ENCODE measurements around the gene CERS1.

The CERS1 gene

DNA sequence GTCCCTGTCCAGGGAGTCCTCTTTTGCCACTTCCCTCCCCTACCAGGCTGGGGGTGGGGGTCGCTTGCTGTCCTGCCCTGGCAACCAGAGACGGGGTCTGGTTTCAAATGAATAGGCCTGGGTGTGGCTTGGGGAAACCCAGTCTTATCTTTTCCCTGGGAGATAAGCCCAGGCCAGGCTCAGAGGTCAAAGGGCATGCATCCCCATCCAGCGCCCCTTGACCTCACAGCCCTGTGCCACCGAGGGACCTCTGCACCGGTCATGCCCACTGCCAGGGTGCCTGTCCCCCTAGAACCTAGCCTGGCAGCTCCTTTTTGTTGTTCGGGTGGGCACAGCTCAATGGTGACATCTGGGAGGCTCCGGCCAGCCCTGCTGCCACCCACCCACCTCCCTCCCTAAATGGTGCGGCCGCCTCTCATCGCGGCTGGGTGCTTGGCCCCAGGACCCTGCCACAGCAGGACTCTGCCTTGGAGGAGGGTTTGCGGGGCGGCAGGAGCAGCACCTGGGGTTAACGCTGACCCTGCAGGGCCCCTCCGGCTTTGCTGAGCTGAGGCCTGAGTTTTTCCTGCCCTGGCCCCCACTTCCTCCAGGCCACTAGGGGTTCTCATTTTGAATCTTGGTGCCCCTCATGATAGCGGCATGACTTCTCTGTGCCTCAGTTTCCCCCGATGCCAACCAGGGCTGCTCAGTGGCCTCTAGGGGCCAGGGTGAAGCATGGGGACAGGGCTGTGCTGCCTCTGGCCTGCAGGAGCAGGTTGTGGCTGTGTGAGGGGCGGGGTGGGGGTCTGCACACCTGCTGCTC is 2.9 kb upstream of the CERS1 start:
- DNase-seq = no peak

DNA sequence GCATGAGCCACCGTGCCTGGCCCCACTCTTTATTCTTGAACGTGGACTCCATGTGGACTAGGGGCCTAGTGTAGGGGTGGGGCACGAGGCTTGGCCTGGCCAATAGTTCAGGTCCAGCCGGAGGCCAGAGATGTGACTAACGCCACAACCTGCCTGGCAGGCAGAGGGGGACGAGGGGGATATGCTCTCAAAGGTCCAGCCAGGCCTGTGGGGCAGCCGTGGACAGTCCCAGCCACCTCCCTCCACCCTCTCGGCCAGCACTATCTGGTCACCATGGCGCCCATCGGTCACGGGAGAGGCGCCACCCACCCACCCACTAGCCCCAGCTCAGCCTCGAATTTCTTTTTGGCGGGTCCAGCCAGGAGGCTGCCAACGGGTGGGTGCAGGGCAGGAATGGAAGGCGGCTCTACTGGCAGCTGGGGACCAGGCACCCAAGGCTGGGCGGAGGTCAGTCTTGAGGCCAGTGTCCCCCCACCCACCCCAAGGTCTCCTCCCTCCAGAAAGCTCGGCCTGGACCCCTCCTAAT is 2.2 kb upstream of the CERS1 start:
- no peak for DNase-seq

GRCh38 chr19:18897094-18898029 is 1.4 kb upstream of the CERS1 start:
- no peak for DNase-seq

DNA sequence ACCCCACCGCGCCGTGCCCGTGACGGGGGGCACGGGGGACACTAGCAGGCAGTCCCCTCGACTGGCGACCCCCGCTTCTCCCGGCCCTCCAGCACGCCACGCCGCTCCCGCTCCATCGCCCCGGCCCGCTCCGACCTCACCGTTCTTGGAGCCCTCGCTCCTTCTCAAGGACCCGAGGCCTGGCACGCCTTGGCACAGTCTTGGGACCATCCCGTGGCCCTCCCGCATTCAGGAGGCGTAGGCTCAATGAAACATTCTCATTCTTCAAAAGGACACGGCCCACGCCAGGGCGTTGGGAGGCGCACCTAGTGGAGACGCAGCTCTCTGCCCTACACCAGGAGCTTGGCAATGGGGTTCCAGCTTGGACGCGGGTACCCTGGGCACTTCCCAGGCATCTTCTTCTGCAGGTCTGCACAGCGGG is 473 bp upstream of the CERS1 start:
- DNase-seq = peak in 2 of 4 experiments; percentile 18 to 41

DNA sequence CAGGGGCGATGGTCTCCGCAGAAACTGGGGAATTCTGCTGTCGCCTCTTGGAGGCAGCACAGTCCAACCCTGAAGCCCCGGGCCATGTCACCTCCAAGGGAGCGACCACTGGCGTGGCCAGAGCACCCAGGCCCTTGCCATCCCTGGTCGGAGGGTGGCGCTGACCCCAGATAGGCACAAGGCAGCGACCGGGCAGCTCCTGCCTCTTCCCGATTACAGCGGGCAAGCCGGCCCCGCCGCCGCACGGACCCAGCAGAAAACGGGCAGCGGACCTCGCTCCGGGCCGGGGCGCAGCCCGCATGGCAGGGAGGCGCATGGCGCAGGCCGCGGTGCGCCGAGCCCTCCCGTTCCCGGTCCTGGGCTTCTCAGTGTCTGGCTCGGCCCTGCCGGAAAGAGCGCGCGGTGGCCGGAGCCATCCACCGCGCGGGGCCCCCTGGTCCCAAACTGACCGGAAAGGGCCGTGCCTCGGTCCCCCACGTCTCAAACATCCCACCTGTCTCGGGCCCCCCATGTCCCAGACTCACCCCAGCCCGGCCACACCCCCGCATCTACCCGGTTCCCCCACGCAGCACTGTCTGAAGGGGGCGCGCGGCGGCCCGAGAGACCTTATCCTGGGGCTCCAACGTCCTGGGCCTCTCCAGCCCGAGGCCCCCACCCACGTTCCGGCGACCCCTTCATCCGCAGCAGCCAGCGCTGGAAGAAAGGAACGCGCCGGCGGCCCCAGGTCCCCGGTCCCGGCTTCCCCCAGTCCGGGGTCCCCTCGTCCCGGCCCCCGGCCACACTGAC is 727 bp downstream of the CERS1 start:
- DNase-seq = peak; percentile 42 to 81 (median 65)

- no peak for DNase-seq
Measured at GRCh38 chr19:18894254-18895037, 1.5 kb downstream of the CERS1 start.

DNA sequence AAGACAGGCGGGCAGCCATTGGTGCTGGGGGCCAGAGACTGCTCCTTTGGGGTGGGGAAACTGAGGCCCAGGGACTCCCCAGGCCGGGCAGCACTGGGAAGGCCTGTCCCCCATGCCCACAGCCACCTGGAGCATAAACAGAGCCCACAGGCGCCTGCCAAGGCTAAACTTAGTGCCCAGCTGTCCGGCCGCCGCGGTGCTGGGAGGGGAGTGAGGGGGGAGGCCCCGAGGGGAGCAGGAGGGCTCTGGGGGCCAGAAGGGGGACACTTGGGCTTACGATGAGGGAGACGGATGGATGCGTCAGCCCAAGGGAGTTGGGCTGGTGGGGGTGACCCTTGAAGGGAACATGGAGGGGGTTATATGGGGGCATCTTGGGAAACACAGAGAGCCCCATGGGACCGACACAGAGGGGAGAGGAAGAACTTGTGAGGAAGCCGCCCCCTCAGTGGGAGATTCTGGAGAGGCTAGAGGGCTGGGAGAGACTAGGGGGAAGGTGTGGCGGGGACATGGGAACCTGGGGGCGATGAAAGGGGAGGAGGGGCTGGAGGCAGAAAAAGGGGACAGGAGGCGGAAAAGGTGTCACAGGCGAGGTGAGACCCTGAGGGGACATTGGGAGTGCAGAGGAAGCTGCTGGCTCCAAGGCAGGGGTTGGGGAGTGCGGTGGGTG is 2.2 kb downstream of the CERS1 start:
- no peak for DNase-seq

DNA sequence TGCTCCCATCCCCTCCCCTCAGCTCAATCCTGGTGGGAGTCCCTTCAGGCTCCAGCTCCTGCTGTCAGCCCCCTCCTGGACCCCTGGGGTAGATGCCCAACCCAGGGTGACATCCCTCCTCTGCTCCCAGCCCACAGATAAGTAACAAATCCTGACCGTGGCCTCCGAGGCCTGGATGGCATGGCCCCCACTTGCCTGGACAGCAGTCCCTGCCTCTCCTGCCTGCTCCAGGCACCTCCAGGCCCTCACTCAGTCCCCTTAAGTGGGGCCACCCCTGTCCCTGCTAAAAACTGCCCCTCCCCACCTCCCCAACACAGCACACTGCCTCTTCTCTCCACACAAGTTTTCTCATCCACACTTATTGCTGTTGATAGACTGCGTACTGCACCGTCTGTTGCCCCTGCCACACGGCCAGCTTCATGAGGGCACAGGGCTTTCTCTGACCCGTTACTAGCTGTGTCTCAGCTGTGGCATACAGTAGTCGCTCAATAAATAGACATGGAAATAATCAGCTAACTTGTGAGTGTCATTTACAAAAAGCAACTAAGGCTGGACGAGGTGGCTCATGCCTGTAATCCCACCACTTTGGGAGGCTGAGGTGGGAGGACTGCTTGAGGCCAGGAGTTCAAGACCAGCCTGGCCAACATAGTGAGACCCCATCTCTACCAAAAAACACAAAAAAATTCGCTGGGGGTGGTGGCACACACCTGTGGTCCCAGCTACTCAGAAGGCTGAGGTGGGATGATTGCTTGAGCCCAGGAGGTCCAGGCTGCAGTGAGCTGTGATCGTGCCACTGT is 5.8 kb downstream of the CERS1 start:
- no peak for DNase-seq

- no peak for DNase-seq
Measured at GRCh38 chr19:18886972-18887371, 9.0 kb downstream of the CERS1 start.

DNA sequence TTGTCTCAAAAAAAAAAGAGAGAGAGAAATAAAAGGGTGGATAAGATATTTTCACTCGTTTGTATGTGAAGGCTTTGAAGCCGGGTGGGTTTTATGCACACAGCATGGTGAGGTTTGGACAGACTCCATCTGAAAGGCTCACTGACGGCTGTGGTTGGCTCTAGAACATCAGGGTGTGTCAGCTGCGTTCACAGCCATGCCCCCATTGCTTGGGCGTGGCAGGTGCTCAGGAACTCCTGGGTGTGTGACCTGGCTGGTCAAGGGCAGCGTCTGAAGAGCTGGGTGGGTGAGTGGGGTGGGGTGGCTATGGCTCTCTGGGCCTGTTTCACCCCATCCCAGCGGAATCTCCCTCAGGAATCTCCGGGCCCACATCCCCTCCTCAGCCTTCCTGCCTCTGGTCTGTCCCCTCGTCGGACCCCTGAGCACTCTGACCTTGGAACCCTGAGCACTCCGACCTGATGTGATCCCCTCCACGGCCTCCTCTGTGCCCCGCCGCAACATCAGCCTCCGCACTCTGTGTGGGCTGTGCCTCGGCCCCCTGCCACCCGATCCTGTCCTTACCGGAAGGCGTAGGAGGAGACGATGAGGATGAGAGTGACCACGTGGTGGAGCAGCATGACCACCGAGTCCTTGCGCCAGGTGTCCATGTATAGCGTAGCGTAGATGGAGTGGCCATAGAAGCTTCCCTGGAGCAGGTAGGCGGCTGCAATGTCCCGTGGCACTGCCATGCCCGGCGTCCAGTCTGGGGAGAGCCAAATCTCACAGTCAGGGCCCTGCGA is 12.2 kb downstream of the CERS1 start:
- DNase-seq = no peak

DNA sequence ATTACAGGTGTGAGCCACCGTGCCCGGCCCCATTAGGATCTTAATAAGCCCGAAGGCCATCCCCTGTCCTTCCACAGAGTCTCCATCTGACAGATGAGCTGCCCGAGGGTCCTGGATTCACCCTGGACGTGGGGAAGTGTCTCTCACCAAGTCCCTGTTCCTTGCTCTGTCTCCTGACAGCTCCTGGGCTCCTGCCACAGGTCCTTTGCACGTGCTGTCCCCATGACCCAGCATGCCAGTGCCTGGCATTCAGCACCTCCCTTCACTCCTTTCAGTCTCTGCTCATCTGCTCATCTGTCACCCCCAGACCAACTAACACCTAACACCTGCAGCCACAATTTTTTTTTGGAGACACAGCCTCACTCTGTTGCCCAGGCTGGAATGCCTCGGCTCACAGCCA is 14.5 kb downstream of the CERS1 start:
- no peak for DNase-seq

- no peak for DNase-seq
Measured at GRCh38 chr19:18879579-18880373, 16.2 kb downstream of the CERS1 start.

DNA sequence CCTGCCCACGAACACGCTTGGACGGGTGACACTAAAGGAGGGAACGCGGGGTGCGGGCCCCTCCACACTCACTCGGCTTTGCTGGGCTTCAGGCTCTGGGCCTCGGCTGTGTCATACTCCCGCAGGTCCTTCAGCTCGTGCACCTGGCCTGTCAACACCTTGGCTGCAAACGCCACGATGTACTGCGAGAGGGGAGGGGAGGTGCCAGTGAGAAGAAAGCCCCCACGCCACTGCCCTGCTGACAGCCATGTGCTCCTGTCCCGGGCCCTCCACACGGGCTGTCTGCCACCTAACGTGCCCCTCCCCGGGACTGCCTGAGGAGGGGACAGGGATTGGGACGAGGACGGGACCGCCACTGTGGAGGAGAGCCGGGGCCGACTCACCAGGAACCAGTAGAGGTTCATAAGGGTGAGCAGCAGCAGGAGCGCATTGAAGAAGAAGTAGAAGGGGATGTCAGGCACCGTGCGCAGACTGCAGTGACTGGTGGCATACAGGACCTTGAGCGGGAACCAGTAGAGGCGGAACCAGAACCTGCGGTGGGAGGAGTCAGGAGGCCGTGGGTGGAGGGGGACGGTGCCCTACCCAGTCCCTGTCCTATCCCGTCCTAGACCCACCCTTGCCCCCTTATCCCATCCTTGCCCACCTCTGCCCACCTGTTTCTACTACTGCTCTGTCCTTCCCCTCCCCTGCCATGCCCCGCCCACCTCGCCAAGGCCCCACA is 16.9 kb downstream of the CERS1 start:
- DNase-seq = no peak

DNA sequence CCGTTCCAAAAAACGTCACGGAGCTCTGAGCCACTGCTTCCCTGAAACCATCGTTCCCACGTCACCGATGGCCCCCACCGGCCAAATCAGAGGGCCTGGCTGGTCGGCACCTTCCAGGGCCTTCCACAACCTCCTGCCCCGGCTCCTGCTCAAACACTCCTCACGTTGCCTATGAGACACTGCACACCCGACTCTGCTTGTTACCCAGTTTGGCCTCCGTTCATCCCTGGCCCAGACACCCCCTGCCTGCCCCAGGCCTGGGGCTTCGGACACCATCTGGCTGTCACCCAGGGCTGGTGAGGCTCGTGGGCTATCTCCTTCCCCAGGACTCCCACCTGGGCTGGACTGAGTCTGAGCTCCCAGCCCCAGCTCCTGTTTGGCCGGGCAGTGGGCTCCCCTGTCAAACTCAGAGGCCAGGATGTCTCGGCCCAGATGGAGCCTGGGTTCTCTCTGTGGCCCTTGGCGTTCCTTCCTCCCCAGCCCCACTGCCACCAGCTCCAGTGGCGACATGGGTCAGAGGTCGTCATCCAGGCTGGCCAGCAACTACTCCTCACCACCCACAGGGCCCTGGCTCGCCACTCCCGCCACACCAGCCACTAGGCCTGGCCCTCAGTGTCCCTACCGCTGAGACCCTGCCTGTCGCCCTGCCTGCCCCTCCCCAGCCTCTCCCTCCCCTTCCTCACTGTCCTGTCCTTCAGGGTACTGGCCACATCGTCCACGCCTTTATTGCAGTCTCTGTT is 17.7 kb downstream of the CERS1 start:
- DNase-seq = no peak

- DNase-seq = no peak
Measured at GRCh38 chr19:18876865-18877264, 19.1 kb downstream of the CERS1 start.

- DNase-seq = no peak
Measured at GRCh38 chr19:18875726-18876125, 20.2 kb downstream of the CERS1 start.

DNA sequence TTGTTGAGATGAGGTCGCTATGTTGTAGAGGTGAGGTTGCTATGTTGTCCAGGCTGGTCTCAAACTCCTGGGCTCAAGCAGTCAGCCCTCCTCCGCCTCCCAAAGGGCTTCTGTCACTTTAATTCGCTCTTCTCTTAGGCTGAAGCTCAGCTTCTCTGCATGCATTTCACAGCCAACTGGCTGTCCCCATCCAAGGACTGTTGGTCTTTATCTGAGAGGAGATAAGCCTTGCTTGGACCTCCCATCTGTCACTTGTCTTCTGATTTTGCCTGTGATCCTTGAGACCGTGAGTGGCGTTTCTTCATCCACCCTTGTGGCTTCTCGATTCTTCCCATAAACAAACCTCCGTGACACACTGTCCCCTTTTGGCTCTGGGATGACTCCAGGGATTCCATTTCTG is 24.4 kb downstream of the CERS1 start:
- no peak for DNase-seq

Data from suppressor macrophage (primary cell).